Measurements from ENCODE around the gene PAF1. TPM values are rescaled to one million over a fixed set of nuclear protein-coding genes. Genes with fewer than 3 reads are reported as not detected.

Gene PAF1
- total and polyA plus RNA-seq, 2 donors (not counting 3 experiments of a cell fraction or from before 2014, with no cell fraction given), result 55.1 to 90.8 TPM

GRCh38 chr19:39422020-39422419, 31.1 kb upstream of the PAF1 start:
- Histone ChIP-seq H3K27ac (ENCODE audit: insufficient read depth, low read depth, low read length) (no peak overlapping the region), H3K4me3 (replicated peaks in 1 of 3; ENCODE audit: insufficient read depth in 1 of 3, low read depth in 1 of 3, low read length in 3 of 3) (no peak overlapping the region), H3K9me3 (replicated peaks; ENCODE audit: control insufficient read depth, insufficient read depth, low read length) (no peaks in the 10 kb centered on the region), H2AFZ (ENCODE audit: low read depth, low read length) (no peak overlapping the region), H3K9me1 (replicated peaks; ENCODE audit: control insufficient read depth, extremely low read depth, insufficient read depth, low read length) (no peaks in the 10 kb centered on the region), H3K27me3 (ENCODE audit: control insufficient read depth in 2 of 2, insufficient read depth in 2 of 2, low read length in 2 of 2) (no peaks in the 10 kb centered on the region), H3K9ac (replicated peaks; ENCODE audit: extremely low read depth, insufficient read depth, low read length) (no peak overlapping the region), H3K4me2 (ENCODE audit: insufficient read depth, low read length) (no peak overlapping the region), H3K4me1 (ENCODE audit: control insufficient read depth, extremely low read depth, insufficient read depth, low read length) (no peaks in the 10 kb centered on the region), H3K36me3 (ENCODE audit: control insufficient read depth in 2 of 2, extremely low read depth in 1 of 2, insufficient read depth in 2 of 2, low read length in 2 of 2) (peaks cover 11 to 43% of the 10 kb centered on the region in 2 experiments), H3K79me2 (ENCODE audit: control insufficient read depth, insufficient read depth, low read length) (no peaks in the 10 kb centered on the region), H4K20me1 (replicated peaks; ENCODE audit: control insufficient read depth, extremely low read depth, insufficient read depth, low read length) (no peaks in the 10 kb centered on the region)
- ChIA-PET CTCF (interaction anchor here (0.5 kb wide), 1 partner anchor 23 kb away, joined by 4 read pairs; the partner anchor contains the start of gene SUPT5H), POLR2A (no interaction called here)
- dilution Hi-C loops (cut with MboI; ENCODE audit: extremely low pct_ligation_motif_present, low sequenced_read_pairs) (no loop called here), intact Hi-C loops (cut with micrococcal nuclease) (no loop called here)
- no peak for TF ChIP-seq MYC (IDR thresholded peaks at IDR 0.05; ENCODE audit: low read depth, low read length)
- TF ChIP-seq POLR2AphosphoS5 (IDR thresholded peaks at IDR 0.05; ENCODE audit: insufficient read depth, low read depth, low read length), result no peak
- TF ChIP-seq POLR2A (IDR thresholded peaks at IDR 0.05; ENCODE audit: low read depth, low read length), result no peak
- TF ChIP-seq FOS (IDR thresholded peaks at IDR 0.05; ENCODE audit: borderline replicate concordance, insufficient read depth, low read length), result no peak
- TF ChIP-seq JUN (IDR thresholded peaks at IDR 0.05; ENCODE audit: borderline replicate concordance, insufficient read depth, insufficient read length, low read depth), result no peak
- no peak for TF ChIP-seq GATA2 (IDR thresholded peaks at IDR 0.05; ENCODE audit: insufficient read depth, insufficient read length, low read depth, low read length)
- TF ChIP-seq EZH2 (IDR thresholded peaks at IDR 0.05; ENCODE audit: borderline replicate concordance, low read depth, low read length, severe bottlenecking), result no peak
- no peak for TF ChIP-seq MAX (IDR thresholded peaks at IDR 0.05; ENCODE audit: insufficient read depth, insufficient read length)
- TF ChIP-seq CTCF (IDR thresholded peaks at IDR 0.05; ENCODE audit: extremely low read depth in 1 of 2, insufficient read depth in 1 of 2, low read depth in 1 of 2, low read length in 2 of 2), result no peak
- FAIRE-seq, result no peak
- DNase-seq (ENCODE audit: low read depth, low spot score), result no peak
- BruUV-seq (replicated peaks), result no TSS peak

All from endothelial cell of umbilical vein (primary cell).